Stimulated activated naive CD4-positive, alpha-beta T cell (primary cell): ENCODE results near the gene TAB2.
"Not testable (repeated sequence)": the region's sequence is repeated elsewhere in the genome, so short reads cannot be mapped to it uniquely, and the experiment has no call there.

Source experiments
- DNase-seq, 6 experiments: peaks; one replicate each; lab custom pipeline; 2025; lab: John Stamatoyannopoulos, UW

TAB2 gene

GRCh38 chr6:149334201-149334600, 16.7 kb downstream of the TAB2 start:
- no peak for DNase-seq

DNA sequence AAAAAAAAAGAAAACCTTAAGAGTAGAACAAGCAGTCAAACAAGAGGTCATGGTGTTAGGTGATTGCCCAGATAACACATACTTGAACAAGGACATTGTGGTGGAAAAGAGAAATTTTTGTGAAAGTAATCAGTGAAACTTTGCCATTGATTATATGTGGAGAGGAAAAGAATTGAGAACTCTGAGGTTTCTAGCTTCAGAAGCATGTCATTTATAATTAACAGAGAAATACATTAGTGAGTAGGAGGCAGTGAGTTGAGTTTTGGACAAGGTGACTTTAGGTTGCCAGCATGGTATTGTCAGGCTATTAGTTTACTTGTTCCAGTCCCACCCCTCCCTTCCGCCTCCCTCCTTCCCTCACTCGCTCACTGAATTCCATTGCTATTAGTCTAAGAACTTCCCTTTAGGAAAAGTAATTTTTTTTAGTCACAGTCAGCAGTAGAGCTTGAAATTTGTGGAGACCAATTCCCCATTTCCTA, 17.2 kb downstream of the TAB2 start:
- DNase-seq, result no peak

DNA sequence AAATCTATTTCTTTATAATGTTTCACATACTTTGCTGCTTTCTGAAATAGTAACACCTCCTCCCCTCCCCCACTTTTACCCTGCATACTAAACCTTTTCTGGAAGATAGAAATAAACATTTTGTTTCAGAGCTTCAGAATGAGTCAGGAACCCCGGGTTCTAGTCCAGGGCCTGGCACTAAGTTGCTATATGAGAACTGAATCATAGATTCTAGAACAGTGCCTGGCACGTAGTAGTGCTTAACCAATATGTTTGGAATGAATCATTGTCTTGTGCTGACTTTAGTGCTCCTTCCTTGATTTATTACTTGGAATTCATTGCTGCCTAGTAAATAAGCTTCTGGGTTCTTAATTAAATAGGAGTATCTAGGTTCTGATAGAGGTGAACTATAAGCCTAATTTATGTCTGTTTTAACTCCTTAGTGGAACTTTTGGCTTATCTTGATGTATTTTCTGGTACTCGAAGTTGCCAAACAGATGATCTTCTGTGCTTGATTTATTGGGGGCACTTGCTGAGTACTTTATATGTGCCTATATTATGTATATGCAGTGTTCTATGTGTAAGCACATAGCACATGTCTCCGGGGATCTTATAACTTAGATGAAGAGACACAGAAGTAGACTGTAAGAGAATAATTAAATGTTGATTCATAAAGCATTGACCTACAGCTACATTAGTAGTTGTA, 18.6 kb downstream of the TAB2 start:
- DNase-seq, result no peak

- DNase-seq, result no peak
Measured at GRCh38 chr6:149336609-149336928, 19.1 kb downstream of the TAB2 start.

- DNase-seq, result no peak
Measured at GRCh38 chr6:149337320-149337719, 19.8 kb downstream of the TAB2 start.

DNA sequence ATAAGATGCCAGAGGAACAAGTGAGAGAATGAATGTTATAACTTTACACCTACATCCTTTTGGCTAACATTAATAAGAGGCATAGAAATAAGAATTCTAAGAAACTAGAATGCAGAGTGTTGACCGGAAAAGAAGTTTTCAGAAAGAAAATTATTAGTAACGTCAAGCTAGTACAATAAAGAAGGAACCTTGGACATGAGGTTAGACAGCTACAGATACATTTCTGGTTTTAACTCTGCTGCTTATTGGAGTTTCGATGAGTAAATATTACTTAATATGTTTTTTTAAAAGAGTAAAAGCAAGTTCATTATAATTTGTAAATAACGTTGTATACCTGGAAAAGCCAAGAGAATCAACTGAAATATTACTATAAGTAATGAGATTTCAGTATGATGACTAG, 22.7 kb downstream of the TAB2 start:
- no peak for DNase-seq

GRCh38 chr6:149342525-149342924, 25.0 kb downstream of the TAB2 start:
- no peak for DNase-seq

GRCh38 chr6:149343501-149343900, 26.0 kb downstream of the TAB2 start:
- DNase-seq, result no peak

- no peak for DNase-seq
Measured at GRCh38 chr6:149346078-149346477, 28.6 kb downstream of the TAB2 start.

GRCh38 chr6:149347067-149347466, 29.6 kb downstream of the TAB2 start:
- DNase-seq, result no peak

GRCh38 chr6:149349279-149349678, 31.8 kb downstream of the TAB2 start:
- DNase-seq, result not testable (repeated sequence)

- DNase-seq, result no peak
Measured at GRCh38 chr6:149354009-149354408, 36.5 kb downstream of the TAB2 start.

DNA sequence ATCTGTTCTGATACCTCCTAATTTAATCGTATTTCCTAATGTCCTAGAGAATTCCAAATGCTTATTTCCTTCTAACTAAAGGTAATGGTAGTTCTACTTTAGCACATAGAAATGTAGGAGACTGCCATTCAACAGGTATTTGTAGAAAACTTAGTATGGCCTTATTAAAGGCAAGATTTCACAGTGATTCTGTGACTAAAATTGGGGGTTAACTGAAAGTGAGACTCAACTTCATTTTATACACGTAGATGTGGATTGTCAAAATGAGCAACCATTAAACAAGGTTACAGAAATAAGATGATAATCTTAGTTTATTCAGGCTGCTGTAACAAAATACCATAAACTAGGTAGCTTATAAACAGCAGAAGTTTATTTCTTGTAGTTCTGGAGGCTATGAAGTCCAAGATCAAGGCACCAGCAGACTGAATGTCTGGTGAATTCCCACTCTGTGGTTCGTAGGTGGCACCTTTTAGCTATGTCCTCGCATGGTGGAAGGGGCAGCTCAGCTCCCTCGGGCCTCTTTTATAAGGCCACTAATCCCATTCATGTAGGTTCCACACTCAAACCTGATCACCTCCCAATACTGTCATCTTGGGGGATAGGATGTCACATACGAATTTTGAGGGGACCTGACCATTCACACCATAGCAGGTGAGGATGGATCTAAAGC, 38.7 kb downstream of the TAB2 start:
- no peak for DNase-seq

DNA sequence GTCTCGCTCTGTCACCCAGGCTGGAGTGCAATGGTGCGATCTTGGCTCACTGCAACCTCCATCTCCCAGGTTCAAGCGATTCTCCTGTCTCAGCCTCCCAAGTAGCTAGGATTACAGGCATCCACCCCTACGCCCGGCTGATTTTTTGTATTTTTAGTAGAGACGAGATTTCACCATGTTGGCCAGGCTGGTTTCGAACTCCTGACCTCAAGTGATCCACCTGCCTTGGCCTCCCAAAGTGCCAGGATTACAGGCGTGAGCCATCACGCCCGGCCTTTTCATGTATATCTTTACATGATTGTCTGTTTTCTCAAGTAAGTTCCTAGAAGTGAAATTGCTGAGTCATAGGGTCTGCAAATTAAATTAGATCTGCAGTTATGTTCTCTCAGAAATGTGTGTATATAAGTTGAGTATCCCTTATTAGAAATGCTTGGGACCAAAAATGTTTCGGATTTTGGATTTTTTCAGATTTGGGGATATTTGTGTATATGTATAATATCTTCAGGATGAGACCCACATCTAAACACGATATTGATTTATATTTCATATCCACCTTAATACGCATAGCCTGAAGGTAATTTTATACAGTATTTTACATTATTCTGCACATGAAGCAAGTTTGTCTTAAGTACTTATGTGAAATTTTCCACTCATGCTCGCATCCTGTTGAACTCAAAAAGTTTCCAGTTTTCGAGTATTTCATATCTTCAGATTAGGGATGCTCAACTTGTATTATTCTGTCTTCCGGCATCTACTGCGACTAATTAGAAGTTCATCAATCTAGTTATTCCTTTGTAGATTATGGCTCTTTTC, 40.4 kb downstream of the TAB2 start:
- DNase-seq, result no peak

- DNase-seq, result no peak
Measured at GRCh38 chr6:149359440-149359839, 41.9 kb downstream of the TAB2 start.

DNA sequence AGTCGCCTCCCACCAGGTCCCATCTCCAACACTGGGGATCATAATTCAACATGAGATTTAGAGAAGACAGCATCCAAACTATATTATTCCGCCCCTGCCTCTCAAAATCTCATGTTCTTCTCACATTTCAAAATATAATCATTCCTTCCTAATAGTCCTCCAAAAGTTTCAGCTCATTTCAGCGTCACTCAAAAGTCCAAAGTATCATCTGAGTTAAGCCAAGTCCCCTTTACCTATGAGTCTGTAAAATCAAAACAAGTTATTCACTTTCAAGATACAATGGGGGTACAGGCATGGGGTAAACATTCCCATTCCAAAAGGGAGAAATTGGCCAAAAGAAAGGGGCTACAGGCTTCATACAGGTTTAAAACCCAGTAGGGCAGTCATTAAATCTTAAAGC, 43.0 kb downstream of the TAB2 start:
- DNase-seq, result no peak

- no peak for DNase-seq
Measured at GRCh38 chr6:149362289-149362688, 44.8 kb downstream of the TAB2 start.

DNA sequence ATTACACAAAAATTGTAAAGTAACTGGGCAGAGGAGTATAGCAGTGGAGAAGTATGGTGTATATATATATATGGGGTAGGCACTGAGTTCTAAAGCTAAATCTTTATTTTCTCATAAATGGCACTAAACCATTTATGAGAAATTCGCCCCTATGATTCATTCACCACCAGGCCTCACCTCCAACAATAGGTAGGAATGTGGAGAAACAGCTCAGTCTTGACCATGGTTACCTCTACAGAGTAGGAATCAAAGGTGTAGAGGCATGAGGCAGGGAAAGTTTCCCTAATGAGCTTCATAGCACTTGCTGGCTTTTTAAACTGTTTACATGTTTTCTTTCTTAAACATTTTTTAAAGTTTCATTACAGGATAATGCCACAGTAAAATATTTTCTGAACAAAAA, 45.6 kb downstream of the TAB2 start:
- no peak for DNase-seq

GRCh38 chr6:149364557-149364956, 47.0 kb downstream of the TAB2 start:
- no peak for DNase-seq

- DNase-seq, result peak in 1 of 6 experiments; percentile 12
Measured at GRCh38 chr6:149365197-149365596, 47.7 kb downstream of the TAB2 start.

GRCh38 chr6:149366267-149366921, 48.9 kb downstream of the TAB2 start:
- DNase-seq, result peak in 3 of 6 experiments; percentile 63 to 67 (median 64)

GRCh38 chr6:149368065-149368464, 50.6 kb downstream of the TAB2 start:
- DNase-seq, result no peak
